Measurements from ENCODE around the gene CHST8. TPM values are rescaled to one million over a fixed set of nuclear protein-coding genes. Genes with fewer than 3 reads are reported as not detected.
A peak's percentile ranks its signal among the peaks of the same experiment; 100 is the strongest.

CHST8 gene
- total RNA-seq, 4 donors from 2014 or later, result 0.39 to 4.4 (median 0.96) TPM

DNA sequence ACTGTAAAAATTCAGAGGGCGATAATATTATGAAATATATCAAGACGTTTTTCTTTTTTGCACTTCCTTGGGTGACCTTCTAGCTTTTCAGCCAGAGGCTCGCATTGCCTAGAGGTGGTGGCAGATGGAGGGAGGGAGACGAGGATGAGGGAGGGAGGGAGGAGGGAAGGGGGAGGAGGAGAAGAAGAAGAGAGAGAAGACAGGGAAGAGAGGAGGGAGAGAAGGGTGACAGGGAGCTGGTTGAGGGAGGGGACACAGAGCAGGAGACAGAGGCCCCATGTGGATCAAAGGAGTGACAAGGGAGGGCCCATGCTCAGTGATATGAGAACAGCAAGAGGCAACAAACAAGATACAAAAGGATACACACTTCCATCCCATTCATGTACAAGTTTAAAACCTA is 166.9 kb downstream of the CHST8 start:
- DNase-seq (ENCODE audit: low spot score in 2 of 2), result no peak
- no peaks in the 10 kb centered on the region for H3K4me1 ChIP-seq
- TF ChIP-seq CTCF (IDR thresholded peaks at IDR 0.05) (no peak), POLR2A (IDR thresholded peaks at IDR 0.05) (no peak), EP300 (IDR thresholded peaks at IDR 0.05) (no peak)
- H3K27me3 ChIP-seq, result peaks cover 0 to 3% of the 10 kb centered on the region in 2 donors
- no peak overlapping the region for H3K27ac ChIP-seq
- no peaks in the 10 kb centered on the region for H3K36me3 ChIP-seq
- no peaks in the 10 kb centered on the region for H3K9me3 ChIP-seq
- WGBS, 2 donors, result 42 to 47% methylated on average over 4 of the region's 4 CpGs
- H3K4me3 ChIP-seq, result no peak overlapping the region

GRCh38 chr19:33789344-33789743 is 167.6 kb downstream of the CHST8 start:
- peaks cover 0 to under 1% (median under 1%) of the 10 kb centered on the region in 4 donors for H3K4me1 ChIP-seq
- TF ChIP-seq CTCF (IDR thresholded peaks at IDR 0.05) (no peak), POLR2A (IDR thresholded peaks at IDR 0.05) (no peak), EP300 (IDR thresholded peaks at IDR 0.05) (no peak)
- no peaks in the 10 kb centered on the region for H3K36me3 ChIP-seq
- WGBS, 2 donors, result 83 to 85% methylated on average over 5 of the region's 5 CpGs
- no peak overlapping the region for H3K27ac ChIP-seq
- no peak overlapping the region for H3K4me3 ChIP-seq
- DNase-seq (ENCODE audit: low spot score in 2 of 2), result no peak
- peaks cover 0 to 3% of the 10 kb centered on the region in 2 donors for H3K27me3 ChIP-seq
- no peaks in the 10 kb centered on the region for H3K9me3 ChIP-seq

DNA sequence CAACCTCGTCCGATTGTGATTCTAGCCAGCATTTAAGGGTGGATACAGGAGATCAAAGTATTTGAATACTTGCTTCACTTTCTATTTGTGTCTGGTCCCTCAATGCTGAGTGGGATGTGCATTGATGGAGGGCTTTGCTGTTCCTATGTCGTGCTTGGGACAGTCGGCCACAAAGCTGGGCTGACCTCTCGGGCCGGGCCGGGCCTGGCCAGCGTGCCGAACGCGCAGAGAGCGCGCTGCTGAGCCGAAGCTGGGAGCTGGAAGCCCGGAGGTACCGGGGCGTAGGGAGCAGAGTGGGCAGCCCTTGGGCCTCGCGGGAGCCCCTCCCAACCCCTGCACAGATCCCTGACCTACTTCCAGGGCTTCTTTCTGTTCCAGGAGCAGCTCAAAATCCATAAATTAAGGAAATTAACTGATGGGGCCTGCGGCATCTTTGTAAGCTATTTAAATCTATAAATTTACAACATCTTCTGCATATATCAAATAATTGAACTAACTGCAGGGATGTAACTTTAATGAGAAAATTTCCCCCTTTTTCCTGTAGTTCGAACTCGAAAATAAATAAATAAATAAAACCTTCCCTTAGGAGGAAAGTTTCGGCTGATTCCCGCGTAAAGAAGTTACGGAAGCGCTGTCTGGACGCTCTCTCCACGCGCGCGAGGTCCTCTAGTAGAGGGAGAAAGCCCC is 173.1 kb downstream of the CHST8 start:
- peaks cover 0 to 36% (median 8%) of the 10 kb centered on the region in 4 donors for H3K4me1 ChIP-seq
- no peaks in the 10 kb centered on the region for H3K9me3 ChIP-seq
- peak overlapping the region; percentile 74 to 91 (median 80) for H3K4me3 ChIP-seq
- H3K36me3 ChIP-seq, result no peaks in the 10 kb centered on the region
- DNase-seq (ENCODE audit: low spot score in 2 of 2), result no peak
- H3K27ac ChIP-seq, result peak overlapping the region; percentile 86 to 97 (median 91)
- no peaks in the 10 kb centered on the region for H3K27me3 ChIP-seq
- WGBS, 2 donors, result 12 to 15% methylated on average over 29 to 32 of the region's 32 CpGs
- TF ChIP-seq EP300 (IDR thresholded peaks at IDR 0.05) (no peak), CTCF (IDR thresholded peaks at IDR 0.05) (no peak), POLR2A (IDR thresholded peaks at IDR 0.05) (no peak)

GRCh38 chr19:33795370-33796163 is 173.8 kb downstream of the CHST8 start:
- Histone ChIP-seq H3K4me3 (peak overlapping the region; percentile 74 to 91 (median 80)), H3K27ac (peak overlapping the region; percentile 86 to 97 (median 91)), H3K36me3 (no peaks in the 10 kb centered on the region), H3K4me1 (peaks cover 0 to 36% (median 8%) of the 10 kb centered on the region in 4 donors), H3K9me3 (no peaks in the 10 kb centered on the region), H3K27me3 (no peaks in the 10 kb centered on the region)
- peak; percentile 39 to 45 for DNase-seq (ENCODE audit: low spot score in 2 of 2)
- TF ChIP-seq POLR2A (IDR thresholded peaks at IDR 0.05) (peak; percentile 47 to 52), CTCF (IDR thresholded peaks at IDR 0.05) (peak; percentile 62 to 99 (median 92)), EP300 (IDR thresholded peaks at IDR 0.05) (peak in 1 of 2 donors; percentile 49)
- 0% methylated on average over 72 to 84 of the region's 92 CpGs for WGBS, 2 donors
